Embryonic facial prominence (tissue), 1 donor: Measurements from ENCODE around the gene PNLDC1.
"Not testable (repeated sequence)": the region's sequence is repeated elsewhere in the genome, so short reads cannot be mapped to it uniquely, and the experiment has no call there.

Experiments used
- DNase-seq: peaks from one replicate; pipeline ENCODE4 v3.0.0-alpha.2; 2016; ENCODE audit errors: extremely low spot score

The PNLDC1 gene

GRCh38 chr6:159788276-159788675 is 11.8 kb upstream of the PNLDC1 start:
- no peak for DNase-seq

DNA sequence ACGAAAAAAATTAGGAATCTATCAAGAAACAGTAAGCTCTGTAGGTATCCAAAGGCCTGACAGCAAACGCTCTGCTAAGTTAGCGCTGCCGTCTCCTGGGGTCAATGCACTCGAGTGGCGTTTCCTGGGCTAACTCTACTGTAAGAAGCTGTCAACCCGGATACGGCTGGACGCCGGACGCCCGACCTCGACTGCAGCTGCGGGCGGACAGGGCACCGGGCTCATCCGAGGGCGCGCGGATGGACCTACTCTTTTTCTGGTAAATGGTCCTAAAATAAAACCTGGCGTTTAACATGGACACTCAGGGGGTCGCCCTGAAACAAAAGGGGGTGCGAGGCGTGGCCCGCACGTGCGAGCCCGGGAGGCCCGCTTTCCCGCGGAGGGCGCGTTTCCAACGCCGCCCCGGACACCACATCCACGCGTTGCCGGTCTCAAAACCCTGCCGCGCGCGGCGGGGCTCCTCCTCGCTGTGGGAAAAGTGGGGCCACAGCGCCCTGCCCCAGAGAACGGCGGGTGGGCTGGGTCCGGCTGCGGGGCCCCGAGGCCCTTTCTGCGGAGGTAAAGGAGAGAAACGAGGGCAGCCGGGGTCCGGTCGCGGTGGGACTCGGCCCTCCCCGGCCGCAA is 11.2 kb upstream of the PNLDC1 start:
- DNase-seq = no peak

- DNase-seq = peak; percentile 99
These were observed 10.5 kb upstream of the PNLDC1 start, which contains the start of gene TCP1 for GRCh38 chr6:159789377-159790148. Gene TCP1, minus strand, starts transcription at chr6:159789602. Its CDS starts 134 bp downstream, at chr6:159789468.

DNA sequence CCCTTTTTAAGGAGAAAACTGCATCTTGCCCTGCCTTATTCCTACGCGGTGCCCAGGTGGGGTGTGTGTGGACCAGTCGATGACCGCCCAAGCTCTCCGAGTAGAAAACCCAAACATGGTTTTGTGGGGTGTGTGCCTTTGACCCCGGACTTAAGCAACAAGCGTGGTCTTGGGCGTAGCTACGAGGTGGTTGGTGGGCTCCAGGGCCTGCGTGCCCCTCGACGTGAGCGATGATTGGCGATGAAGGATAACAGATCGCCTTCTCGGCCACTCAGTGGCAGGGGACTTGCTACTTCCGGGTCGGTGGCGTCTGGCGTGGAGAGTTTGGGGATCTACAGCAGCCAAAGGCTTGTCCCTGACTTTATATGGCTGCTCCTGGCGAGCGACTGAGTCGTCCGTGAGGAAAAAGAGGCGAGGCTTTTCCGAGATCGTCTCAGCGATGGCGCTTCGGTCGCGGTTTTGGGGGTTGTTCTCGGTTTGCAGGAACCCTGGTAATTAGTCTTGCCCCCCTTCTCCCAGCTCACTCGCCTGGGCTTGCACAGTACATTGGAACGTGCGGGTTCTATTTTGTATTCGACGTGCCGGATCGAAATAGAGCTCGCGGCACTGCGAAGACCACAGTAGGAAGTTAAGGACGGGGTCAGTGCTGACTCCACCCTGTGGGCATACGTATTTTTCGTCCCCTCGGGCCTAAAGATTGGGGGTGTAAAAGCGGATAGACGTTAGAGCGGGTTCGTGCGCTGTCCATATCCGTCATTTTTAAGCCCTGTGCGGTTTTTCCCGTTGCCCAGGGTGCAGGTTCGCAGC is 9.7 kb upstream of the PNLDC1 start, which contains the start of gene MRPL18:
MRPL18 (plus strand) TSS at position 319 of the 807 bp plus-strand sequence; CDS start at position 440, 121 bp downstream.
- peak; percentile 93 for DNase-seq

DNA sequence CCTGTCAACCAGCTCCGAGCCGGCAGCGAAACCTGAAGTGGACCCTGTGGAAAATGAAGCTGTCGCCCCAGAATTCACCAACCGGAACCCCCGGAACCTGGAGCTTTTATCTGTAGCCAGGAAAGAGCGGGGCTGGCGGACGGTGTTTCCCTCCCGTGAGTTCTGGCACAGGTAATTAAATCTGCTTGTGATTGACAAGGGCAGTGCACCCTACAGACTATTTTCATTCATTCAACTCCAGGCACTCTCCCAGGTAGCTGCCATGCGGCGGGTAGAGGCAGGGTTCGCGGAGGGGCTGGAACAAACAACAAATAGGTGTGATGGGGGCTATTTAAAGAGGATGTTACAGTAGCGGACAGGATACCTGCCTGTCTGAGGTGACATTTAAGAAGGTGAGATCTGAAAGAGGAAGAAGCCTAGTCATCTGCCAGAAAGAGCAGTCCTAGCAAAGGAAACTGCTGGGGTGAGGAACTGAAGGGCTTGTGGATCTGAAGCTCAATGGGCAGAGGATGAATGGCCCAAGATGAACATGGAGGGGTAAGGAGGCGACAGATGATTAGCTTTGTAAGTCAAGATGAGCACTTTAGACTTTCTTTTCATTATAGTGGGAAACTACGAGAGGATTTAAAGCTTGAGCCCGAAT is 9.0 kb upstream of the PNLDC1 start:
- DNase-seq = no peak

DNA sequence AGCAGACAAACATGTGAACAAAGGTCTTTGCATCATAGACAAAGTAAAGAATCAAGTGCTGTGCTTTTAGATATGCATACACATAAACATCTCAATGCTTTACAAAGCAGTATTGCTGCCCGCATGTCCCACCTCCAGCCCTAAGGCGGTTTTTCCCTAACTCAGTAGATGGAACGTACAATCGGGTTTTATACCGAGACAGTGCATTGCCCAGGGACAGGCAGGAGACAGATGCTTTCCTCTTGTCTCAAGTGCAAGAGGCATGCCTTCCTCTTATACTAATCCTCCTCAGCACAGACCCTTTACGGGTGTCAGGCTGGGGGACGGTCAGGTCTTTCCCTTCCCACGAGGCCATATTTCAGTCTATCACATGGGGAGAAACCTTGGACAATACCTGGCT is 5.1 kb upstream of the PNLDC1 start:
- DNase-seq = not testable (repeated sequence)

DNA sequence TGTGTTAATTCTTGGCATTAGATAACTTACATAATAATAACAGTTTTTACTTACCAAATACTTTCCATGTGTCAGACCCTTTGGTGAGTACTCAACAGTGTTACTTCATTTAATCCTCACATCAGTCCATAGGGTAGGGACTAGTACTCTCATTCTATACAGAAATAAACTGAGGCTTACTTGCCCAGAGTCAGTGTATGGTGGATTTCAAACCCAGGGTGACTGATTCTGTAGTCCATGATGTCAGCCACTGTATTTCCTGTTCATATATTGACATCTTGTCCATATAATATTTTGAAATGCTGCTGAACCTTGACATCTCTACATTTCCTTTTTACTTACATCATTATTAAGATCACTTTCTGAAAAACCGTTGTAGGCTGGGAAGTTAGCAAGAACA is 2.5 kb upstream of the PNLDC1 start:
- DNase-seq = no peak

DNA sequence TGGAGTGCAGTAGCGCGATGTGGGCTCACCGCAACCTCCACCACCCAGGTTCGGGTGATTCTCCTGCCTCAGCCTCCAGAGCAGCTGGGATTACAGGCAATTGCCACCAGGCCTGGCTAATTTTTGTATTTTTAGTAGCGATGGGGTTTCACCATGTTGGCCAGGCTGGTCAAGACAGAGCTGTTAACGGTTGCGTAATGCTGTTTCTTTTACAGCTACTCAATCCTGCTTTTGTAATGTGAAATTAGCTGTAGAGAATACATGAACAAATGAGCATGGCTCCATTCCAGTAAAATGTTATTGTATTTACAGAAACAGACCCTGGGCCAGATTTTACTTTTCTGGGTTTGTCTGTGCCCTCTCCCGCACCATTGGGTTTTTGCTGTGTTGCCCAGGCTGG is 1.9 kb downstream of the PNLDC1 start:
- no peak for DNase-seq

DNA sequence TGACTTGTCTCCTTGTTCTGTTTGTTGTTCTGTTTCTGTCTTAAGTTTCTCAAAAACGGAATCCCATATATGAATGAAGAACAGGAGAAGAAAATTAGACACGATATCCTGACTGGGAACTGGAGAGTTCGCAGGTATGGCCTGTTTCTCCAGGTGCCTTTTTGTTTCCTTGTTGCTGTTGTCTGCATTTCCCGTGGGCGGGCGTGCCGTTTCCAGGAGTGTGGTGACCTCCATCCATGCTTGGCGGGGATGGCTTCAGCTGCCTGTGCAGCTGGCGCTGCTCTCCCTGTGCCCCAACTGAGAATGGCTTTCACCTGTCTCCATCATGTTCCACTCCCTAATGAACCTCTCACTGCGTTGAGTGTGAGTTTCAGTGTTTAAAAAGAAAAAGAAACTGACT is 4.4 kb downstream of the PNLDC1 start:
- no peak for DNase-seq

GRCh38 chr6:159805440-159806020 is 5.5 kb downstream of the PNLDC1 start:
- no peak for DNase-seq

- DNase-seq = no peak
These were observed 6.0 kb downstream of the PNLDC1 start for GRCh38 chr6:159806021-159806458.

GRCh38 chr6:159807150-159807858 is 7.2 kb downstream of the PNLDC1 start:
- DNase-seq = no peak

- no peak for DNase-seq
These were observed 8.6 kb downstream of the PNLDC1 start for GRCh38 chr6:159808647-159809046.

DNA sequence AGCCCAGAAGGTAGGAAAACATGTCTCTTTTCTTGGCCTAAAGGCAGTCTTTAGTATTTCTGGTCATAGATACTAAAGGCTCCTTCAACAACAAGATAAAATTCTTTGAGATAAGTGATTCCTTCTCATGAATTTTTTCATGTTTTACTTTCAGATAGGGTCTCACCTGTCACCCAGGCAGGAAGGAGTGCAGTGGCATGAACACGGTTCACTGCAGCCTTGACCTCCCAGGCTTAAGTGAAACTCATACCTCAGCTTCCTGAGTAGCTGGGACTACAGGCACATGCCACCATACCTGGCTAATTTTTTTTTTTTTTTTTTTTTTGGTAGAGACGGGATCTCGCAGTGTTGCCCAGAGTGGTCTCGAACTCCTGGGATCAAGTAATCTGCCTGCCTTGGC is 9.1 kb downstream of the PNLDC1 start:
- DNase-seq = no peak

- DNase-seq = no peak
These were observed 13.7 kb downstream of the PNLDC1 start for GRCh38 chr6:159813781-159814180.

GRCh38 chr6:159815410-159815809 is 15.3 kb downstream of the PNLDC1 start:
- DNase-seq = no peak

GRCh38 chr6:159816775-159817174 is 16.7 kb downstream of the PNLDC1 start:
- not testable (repeated sequence) for DNase-seq

- DNase-seq = no peak
These were observed 18.1 kb downstream of the PNLDC1 start for GRCh38 chr6:159817951-159818739.

DNA sequence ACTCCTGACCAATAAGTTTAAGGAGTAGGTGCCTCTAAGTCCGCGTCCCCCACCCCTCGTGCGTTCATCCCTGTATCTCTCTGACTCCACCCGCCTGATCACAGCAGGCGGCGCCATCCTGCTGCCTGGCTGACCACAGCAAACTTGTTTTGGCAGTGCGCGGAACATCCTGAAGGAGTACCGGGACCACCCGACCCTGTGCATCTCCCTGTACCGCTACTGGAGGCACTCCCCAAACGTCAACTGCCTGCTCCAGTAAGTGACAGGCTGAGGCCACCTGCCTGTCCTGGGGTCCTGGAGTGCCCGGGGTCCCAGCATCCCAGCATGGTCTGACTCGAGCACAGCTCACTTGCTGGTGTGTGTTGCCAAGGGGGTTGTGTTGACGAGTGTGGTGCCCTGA is 19.0 kb downstream of the PNLDC1 start:
- DNase-seq = no peak
